GM18526 (cell line): ENCODE results near the gene LPP.

Source experiments
- POLR2A ChIP-seq: IDR thresholded peaks from 3 replicates; pipeline ENCODE4 v1.6.1; 2011; ENCODE audit not compliant: insufficient read length; ENCODE audit errors: extremely low read depth

LPP gene

GRCh38 chr3:188390775-188391443 lies 237.0 kb downstream of the LPP start:
- no peak for TF ChIP-seq POLR2A

- TF ChIP-seq POLR2A, result no peak
These were observed 237.6 kb downstream of the LPP start for GRCh38 chr3:188391592-188391991.

- TF ChIP-seq POLR2A, result no peak
These were observed 238.1 kb downstream of the LPP start for GRCh38 chr3:188392076-188392475.

- TF ChIP-seq POLR2A, result no peak
These were observed 240.7 kb downstream of the LPP start for GRCh38 chr3:188394623-188395022.

GRCh38 chr3:188396251-188396650 lies 242.3 kb downstream of the LPP start:
- TF ChIP-seq POLR2A, result no peak

GRCh38 chr3:188396900-188397299 lies 242.9 kb downstream of the LPP start:
- TF ChIP-seq POLR2A, result no peak

GRCh38 chr3:188397766-188398705 lies 244.1 kb downstream of the LPP start:
- TF ChIP-seq POLR2A, result no peak

- no peak for TF ChIP-seq POLR2A
These were observed 246.7 kb downstream of the LPP start for GRCh38 chr3:188400494-188401243.

GRCh38 chr3:188401244-188401993 lies 247.5 kb downstream of the LPP start:
- TF ChIP-seq POLR2A, result no peak

- no peak for TF ChIP-seq POLR2A
These were observed 248.3 kb downstream of the LPP start for GRCh38 chr3:188402229-188402628.

- no peak for TF ChIP-seq POLR2A
These were observed 249.4 kb downstream of the LPP start for GRCh38 chr3:188403404-188403803.

- no peak for TF ChIP-seq POLR2A
These were observed 250.2 kb downstream of the LPP start for GRCh38 chr3:188404124-188404523.

- no peak for TF ChIP-seq POLR2A
These were observed 250.7 kb downstream of the LPP start for GRCh38 chr3:188404701-188405100.

- TF ChIP-seq POLR2A, result no peak
These were observed 253.4 kb downstream of the LPP start for GRCh38 chr3:188407158-188407880.
